Stomach smooth muscle (tissue), 2 donors: ENCODE measurements around the gene RPL22.
A peak's percentile ranks its signal among the peaks of the same experiment; 100 is the strongest.

Experiments
- H3K27ac ChIP-seq: one replicate; pipeline ENCODE4 v1.7.0; 2013; ENCODE audit warnings: mild to moderate bottlenecking, low read length, inconsistent platforms
- H3K27me3 ChIP-seq, 2 donors: one replicate each; pipeline ENCODE4 v1.7.0; 2013; ENCODE audit warnings: low read length in 2 of 2; ENCODE audit not compliant: insufficient read depth in 2 of 2, control insufficient read depth in 1 of 2
- H3K36me3 ChIP-seq, 2 donors: one replicate each; pipeline ENCODE4 v1.7.0; 2013; ENCODE audit warnings: low read length in 2 of 2; ENCODE audit not compliant: control insufficient read depth in 2 of 2, insufficient read depth in 2 of 2
- H3K4me1 ChIP-seq: one replicate; pipeline ENCODE4 v1.7.0; 2013; ENCODE audit warnings: low read length; ENCODE audit not compliant: control insufficient read depth, insufficient read depth
- H3K4me3 ChIP-seq, 2 donors: one replicate each; pipeline ENCODE4 v1.7.0; 2013; ENCODE audit warnings: low read length in 2 of 2
- H3K9ac ChIP-seq, 2 donors: one replicate each; pipeline ENCODE4 v1.7.0; 2013; ENCODE audit warnings: low read length in 2 of 2, mild to moderate bottlenecking in 1 of 2
- H3K9me3 ChIP-seq, 2 donors: one replicate each; pipeline ENCODE4 v1.7.0; 2013; ENCODE audit warnings: low read length in 2 of 2; ENCODE audit not compliant: control insufficient read depth in 2 of 2
- donor health status: healthy.
- donor health status: Pancreatic carcinoma.

The RPL22 gene

GRCh38 chr1:6180268-6180706, 19.1 kb downstream of the RPL22 start, which contains the start of gene CHD5:
Gene CHD5 (minus strand): TSS chr1:6180321. CDS start chr1:6180023, 298 bp downstream.
- H3K36me3 ChIP-seq = peaks cover 0 to 2% of the 10 kb centered on the region in 2 donors
- peaks cover 18% of the 10 kb centered on the region for H3K4me1 ChIP-seq
- H3K9me3 ChIP-seq = no peaks in the 10 kb centered on the region
- no peak within 1 kb of the TSS for H3K9ac ChIP-seq
- H3K27ac ChIP-seq = peak within 1 kb of the TSS; percentile 24
- peaks cover 25 to 33% of the 10 kb centered on the region in 2 donors for H3K27me3 ChIP-seq
- peak within 1 kb of the TSS in 1 of 2 donors; percentile 69 for H3K4me3 ChIP-seq

- H3K9ac ChIP-seq = no peak overlapping the region
- H3K4me3 ChIP-seq = peak overlapping the region in 1 of 2 donors; percentile 69
- H3K4me1 ChIP-seq = peaks cover 18% of the 10 kb centered on the region
- H3K36me3 ChIP-seq = peaks cover 0 to 2% of the 10 kb centered on the region in 2 donors
- no peak overlapping the region for H3K27ac ChIP-seq
- H3K9me3 ChIP-seq = no peaks in the 10 kb centered on the region
- H3K27me3 ChIP-seq = peaks cover 25 to 33% of the 10 kb centered on the region in 2 donors
Measured at GRCh38 chr1:6179564-6180175, 19.7 kb downstream of the RPL22 start.

- Histone ChIP-seq H3K27me3 (peaks cover 25 to 33% of the 10 kb centered on the region in 2 donors), H3K4me3 (peak overlapping the region in 1 of 2 donors; percentile 69), H3K9me3 (no peaks in the 10 kb centered on the region), H3K36me3 (no peaks in the 10 kb centered on the region), H3K4me1 (peaks cover 16% of the 10 kb centered on the region), H3K9ac (no peak overlapping the region), H3K27ac (no peak overlapping the region)
Measured at GRCh38 chr1:6178751-6179563, 20.4 kb downstream of the RPL22 start.

GRCh38 chr1:6177681-6178380, 21.6 kb downstream of the RPL22 start:
- H3K27ac ChIP-seq = no peak overlapping the region
- no peaks in the 10 kb centered on the region for H3K36me3 ChIP-seq
- no peak overlapping the region for H3K4me3 ChIP-seq
- H3K27me3 ChIP-seq = peaks cover 25 to 33% of the 10 kb centered on the region in 2 donors
- no peak overlapping the region for H3K9ac ChIP-seq
- peaks cover 16% of the 10 kb centered on the region for H3K4me1 ChIP-seq
- no peaks in the 10 kb centered on the region for H3K9me3 ChIP-seq

GRCh38 chr1:6176779-6177178, 22.6 kb downstream of the RPL22 start:
- Histone ChIP-seq H3K9ac (no peak overlapping the region), H3K27me3 (peaks cover 27 to 41% of the 10 kb centered on the region in 2 donors), H3K27ac (no peak overlapping the region), H3K4me3 (no peak overlapping the region), H3K4me1 (peaks cover 16% of the 10 kb centered on the region), H3K9me3 (no peaks in the 10 kb centered on the region), H3K36me3 (no peaks in the 10 kb centered on the region)

- Histone ChIP-seq H3K36me3 (no peaks in the 10 kb centered on the region), H3K4me3 (no peak overlapping the region), H3K4me1 (peaks cover 15% of the 10 kb centered on the region), H3K27ac (no peak overlapping the region), H3K9ac (no peak overlapping the region), H3K27me3 (peaks cover 28 to 41% of the 10 kb centered on the region in 2 donors), H3K9me3 (no peaks in the 10 kb centered on the region)
Measured at GRCh38 chr1:6175411-6175828, 24.0 kb downstream of the RPL22 start.

- peaks cover 28 to 41% of the 10 kb centered on the region in 2 donors for H3K27me3 ChIP-seq
- no peaks in the 10 kb centered on the region for H3K36me3 ChIP-seq
- no peak overlapping the region for H3K9ac ChIP-seq
- H3K4me3 ChIP-seq = no peak overlapping the region
- H3K27ac ChIP-seq = no peak overlapping the region
- H3K9me3 ChIP-seq = no peaks in the 10 kb centered on the region
- peaks cover 15% of the 10 kb centered on the region for H3K4me1 ChIP-seq
Measured at GRCh38 chr1:6174621-6175410, 24.6 kb downstream of the RPL22 start.

- no peak overlapping the region for H3K27ac ChIP-seq
- H3K27me3 ChIP-seq = peaks cover 17 to 28% of the 10 kb centered on the region in 2 donors
Measured at GRCh38 chr1:6172549-6172948, 26.8 kb downstream of the RPL22 start.

GRCh38 chr1:6171548-6172124, 27.8 kb downstream of the RPL22 start:
- Histone ChIP-seq H3K27me3 (peaks cover 11 to 19% of the 10 kb centered on the region in 2 donors), H3K9me3 (no peaks in the 10 kb centered on the region), H3K9ac (no peak overlapping the region), H3K36me3 (no peaks in the 10 kb centered on the region), H3K27ac (no peak overlapping the region), H3K4me1 (peaks cover 5% of the 10 kb centered on the region), H3K4me3 (no peak overlapping the region)

More at GRCh38 chr1:6172549-6172948, 26.8 kb downstream of the RPL22 start:
- Histone ChIP-seq H3K4me1 (peaks cover 5% of the 10 kb centered on the region), H3K36me3 (no peaks in the 10 kb centered on the region), H3K4me3 (no peak overlapping the region), H3K9me3 (no peaks in the 10 kb centered on the region), H3K9ac (no peak overlapping the region)
